Breast epithelium (tissue), 3 donors: Measurements from ENCODE around the gene LUM.

Source experiments
- CTCF ChIP-seq, 3 donors: fragments of 450-650 bp; IDR thresholded peaks; one replicate each; pipeline ENCODE4 v1.5.1; 2016 to 2017; ENCODE audit warnings: antibody characterized with exemption in 3 of 3, mild to moderate bottlenecking in 3 of 3, moderate library complexity in 3 of 3
- POLR2AphosphoS5 ChIP-seq, 3 donors: sonication (generic); formaldehyde crosslinking; IDR thresholded peaks; one replicate each; pipeline ENCODE4 v1.6.1; 2017; ENCODE audit warnings: antibody characterized with exemption in 3 of 3

GRCh38 chr12:91055976-91056375 lies 55.3 kb downstream of the LUM start:
- no peak for TF ChIP-seq CTCF (IDR thresholded peaks at IDR 0.05)
- no peak for TF ChIP-seq POLR2AphosphoS5 (IDR thresholded peaks at IDR 0.05)
